Cortex of kidney (tissue), 1 donor: Measurements from ENCODE around the gene FBXO3.
"Not testable (repeated sequence)": the region's sequence is repeated elsewhere in the genome, so short reads cannot be mapped to it uniquely, and the experiment has no call there.

Source experiments
- DNase-seq: peaks from one replicate; lab custom pipeline; 2025; lab: John Stamatoyannopoulos, UW

FBXO3 gene

GRCh38 chr11:33773987-33774735 lies at the start of gene FBXO3:
FBXO3 (minus strand) TSS chr11:33774520; CDS start chr11:33774497, 23 bp downstream.
- DNase-seq, result peak; percentile 30

GRCh38 chr11:33822981-33823380 lies 48.7 kb upstream of the FBXO3 start:
- DNase-seq, result not testable (repeated sequence)

- no peak for DNase-seq
Observed at GRCh38 chr11:33819278-33820035, 45.1 kb upstream of the FBXO3 start.

GRCh38 chr11:33808228-33808828 lies 34.0 kb upstream of the FBXO3 start:
- no peak for DNase-seq

GRCh38 chr11:33804471-33804870 lies 30.2 kb upstream of the FBXO3 start:
- DNase-seq, result no peak

GRCh38 chr11:33802194-33802950 lies 28.1 kb upstream of the FBXO3 start:
- no peak for DNase-seq

- no peak for DNase-seq
Observed at GRCh38 chr11:33801821-33802193, 27.5 kb upstream of the FBXO3 start.

GRCh38 chr11:33797879-33798278 lies 23.6 kb upstream of the FBXO3 start:
- DNase-seq, result no peak

- no peak for DNase-seq
Observed at GRCh38 chr11:33790040-33790439, 15.7 kb upstream of the FBXO3 start.

- DNase-seq, result not testable (repeated sequence)
Observed at GRCh38 chr11:33788095-33788494, 13.8 kb upstream of the FBXO3 start.

- DNase-seq, result no peak
Observed at GRCh38 chr11:33787076-33787475, 12.8 kb upstream of the FBXO3 start.

GRCh38 chr11:33785609-33786008 lies 11.3 kb upstream of the FBXO3 start:
- no peak for DNase-seq

- DNase-seq, result no peak
Observed at GRCh38 chr11:33779849-33780528, 5.7 kb upstream of the FBXO3 start.

- DNase-seq, result no peak
Observed at GRCh38 chr11:33778675-33779074, 4.4 kb upstream of the FBXO3 start.

GRCh38 chr11:33777906-33778305 lies 3.6 kb upstream of the FBXO3 start:
- DNase-seq, result no peak

GRCh38 chr11:33775832-33776470 lies 1.6 kb upstream of the FBXO3 start:
- DNase-seq, result no peak

GRCh38 chr11:33775467-33775807 lies 1.1 kb upstream of the FBXO3 start:
- DNase-seq, result no peak

GRCh38 chr11:33774736-33775466 lies 581 bp upstream of the FBXO3 start:
- DNase-seq, result no peak

GRCh38 chr11:33773404-33773986 lies 825 bp downstream of the FBXO3 start:
- no peak for DNase-seq

- DNase-seq, result no peak
Observed at GRCh38 chr11:33772870-33773269, 1.4 kb downstream of the FBXO3 start.
